ENCODE results near the gene KIF1A. TPM values are rescaled to one million over a fixed set of nuclear protein-coding genes. Genes with fewer than 3 reads are reported as not detected.

KIF1A gene
- total and polyA plus RNA-seq, 2 of the 8 experiments (the other 6 are each of a cell fraction or from before 2014, with no cell fraction given), result 61.3 to 281 TPM

GRCh38 chr2:240688553-240688919, 131.5 kb downstream of the KIF1A start (continued):
- TF ChIP-seq SP4 (IDR thresholded peaks at IDR 0.05; ENCODE audit: low read length) (no peak), KDM1A (IDR thresholded peaks at IDR 0.05; ENCODE audit: borderline replicate concordance, low read length) (no peak), CTBP2 (IDR thresholded peaks at IDR 0.05; ENCODE audit: borderline replicate concordance, insufficient read depth, insufficient read length, low read length) (no peak), KDM5A (IDR thresholded peaks at IDR 0.05; ENCODE audit: low read length) (no peak), GABPA (IDR thresholded peaks at IDR 0.05; ENCODE audit: borderline replicate concordance, insufficient read depth, low read length) (no peak)
